HS-27A (cell line): Measurements from ENCODE around the gene HLTF.
A peak's percentile ranks its signal among the peaks of the same experiment; 100 is the strongest.

Experiments used
- DNase-seq: peaks from one replicate; pipeline ENCODE4 v3.0.0-alpha.2; 2012; ENCODE audit warnings: low read depth, missing footprints

Gene HLTF

DNA sequence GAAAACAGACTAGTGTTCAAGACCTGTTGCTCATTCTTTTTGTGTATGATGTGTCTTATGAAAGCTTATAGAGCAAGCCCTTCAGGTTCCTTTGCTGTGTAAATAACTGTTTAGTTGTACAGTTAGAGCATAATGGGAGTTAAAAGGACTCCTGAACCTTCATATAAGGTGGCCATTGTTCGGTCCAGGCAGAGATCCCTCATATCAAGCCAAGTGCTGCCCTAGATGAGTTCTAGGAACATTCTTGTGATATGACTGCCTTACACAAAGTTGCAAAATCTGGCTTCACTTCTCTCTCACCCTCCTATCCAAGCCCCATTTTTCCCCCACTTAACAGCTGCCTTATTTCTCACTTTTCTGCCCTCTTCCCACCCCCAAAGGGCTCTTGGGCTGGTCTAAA, 68.1 kb downstream of the HLTF start:
- DNase-seq = no peak

DNA sequence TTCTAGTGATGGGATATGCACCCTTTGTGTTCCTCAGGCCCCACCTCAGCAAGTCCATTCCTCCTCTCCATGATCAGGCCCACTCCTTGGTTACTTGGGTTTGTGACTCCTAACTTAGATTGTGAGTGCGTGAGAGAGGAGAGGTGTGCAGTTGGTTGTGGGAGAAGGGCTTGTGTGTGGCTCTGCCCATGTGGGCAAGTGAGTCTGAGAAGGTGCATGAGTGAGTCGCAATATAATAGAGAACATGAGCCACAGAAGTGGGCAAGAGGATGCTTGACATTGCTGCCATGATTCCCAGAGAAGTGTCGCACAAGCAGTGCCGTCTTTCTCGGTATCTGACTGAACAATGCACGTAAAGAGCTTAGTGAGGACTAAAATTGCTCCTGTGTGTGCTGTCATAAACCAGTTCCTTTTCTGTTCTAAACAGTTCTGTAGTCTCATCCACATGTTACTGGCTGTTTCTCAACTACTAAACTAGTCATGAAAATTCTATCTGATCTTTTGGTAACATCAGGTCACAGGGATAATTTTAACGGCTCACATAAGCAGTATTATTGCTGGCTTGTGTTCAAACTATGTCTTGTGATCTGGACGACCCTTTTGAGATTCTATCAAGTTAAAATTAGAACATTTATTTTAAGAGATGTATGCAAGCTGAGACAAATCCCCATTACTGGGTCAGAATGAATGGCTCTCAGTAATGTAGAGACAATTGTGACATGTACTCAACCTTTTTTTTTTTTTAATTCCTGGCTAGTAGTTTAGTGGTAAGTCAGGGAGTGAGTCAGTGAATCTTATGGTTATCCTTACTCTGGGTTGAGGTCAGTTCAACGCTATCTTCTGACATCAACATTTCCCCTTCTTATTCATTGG, 69.4 kb downstream of the HLTF start:
- peak; percentile 65 for DNase-seq

- DNase-seq = no peak
These were observed 70.1 kb downstream of the HLTF start for GRCh38 chr3:149016242-149016641.

GRCh38 chr3:149015393-149015792, 70.9 kb downstream of the HLTF start:
- no peak for DNase-seq

- DNase-seq = no peak
These were observed 72.6 kb downstream of the HLTF start for GRCh38 chr3:149013726-149014125.

GRCh38 chr3:149011676-149012075, 74.7 kb downstream of the HLTF start:
- DNase-seq = no peak

- no peak for DNase-seq
These were observed 75.4 kb downstream of the HLTF start for GRCh38 chr3:149010966-149011365.

DNA sequence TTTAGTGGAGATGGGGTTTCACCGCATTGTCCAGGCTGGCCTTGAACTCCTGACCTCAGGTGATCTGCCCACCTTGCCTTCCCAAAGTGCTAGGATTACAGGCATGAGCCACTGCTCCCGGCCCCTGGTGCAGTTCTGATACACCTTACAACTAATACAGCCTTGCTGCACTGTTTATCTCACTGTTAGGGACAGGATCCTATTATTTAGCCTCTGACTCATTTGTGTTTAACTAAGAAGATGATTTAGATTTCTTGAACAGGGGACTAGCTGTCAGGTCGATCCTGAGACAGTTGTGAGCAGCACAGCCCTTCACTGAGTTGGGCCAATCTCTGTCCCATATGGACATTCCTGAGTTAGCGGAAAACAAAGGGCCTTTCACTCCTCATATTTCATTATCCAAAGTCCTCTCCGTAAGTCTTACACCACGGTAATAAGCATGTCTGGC, 75.8 kb downstream of the HLTF start:
- no peak for DNase-seq

DNA sequence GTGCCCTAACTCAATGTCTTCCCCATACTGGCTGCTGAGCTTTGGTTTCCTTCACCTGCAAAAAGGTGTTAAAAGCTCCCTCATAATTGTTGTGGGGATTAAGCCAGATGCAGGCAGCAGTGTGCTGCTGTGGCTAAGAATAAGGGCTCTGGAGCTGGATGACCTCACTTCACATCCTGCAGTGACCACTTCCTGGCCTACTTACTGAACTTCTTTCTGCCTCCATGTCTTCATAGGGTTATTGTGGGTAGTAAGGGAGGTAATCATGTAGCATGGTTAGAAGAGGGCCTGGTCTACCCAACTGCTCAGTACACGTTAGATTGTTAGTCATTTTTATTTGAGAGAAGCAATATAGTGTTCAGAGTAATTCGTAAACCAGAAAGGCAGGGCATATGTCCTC, 76.6 kb downstream of the HLTF start:
- DNase-seq = no peak

DNA sequence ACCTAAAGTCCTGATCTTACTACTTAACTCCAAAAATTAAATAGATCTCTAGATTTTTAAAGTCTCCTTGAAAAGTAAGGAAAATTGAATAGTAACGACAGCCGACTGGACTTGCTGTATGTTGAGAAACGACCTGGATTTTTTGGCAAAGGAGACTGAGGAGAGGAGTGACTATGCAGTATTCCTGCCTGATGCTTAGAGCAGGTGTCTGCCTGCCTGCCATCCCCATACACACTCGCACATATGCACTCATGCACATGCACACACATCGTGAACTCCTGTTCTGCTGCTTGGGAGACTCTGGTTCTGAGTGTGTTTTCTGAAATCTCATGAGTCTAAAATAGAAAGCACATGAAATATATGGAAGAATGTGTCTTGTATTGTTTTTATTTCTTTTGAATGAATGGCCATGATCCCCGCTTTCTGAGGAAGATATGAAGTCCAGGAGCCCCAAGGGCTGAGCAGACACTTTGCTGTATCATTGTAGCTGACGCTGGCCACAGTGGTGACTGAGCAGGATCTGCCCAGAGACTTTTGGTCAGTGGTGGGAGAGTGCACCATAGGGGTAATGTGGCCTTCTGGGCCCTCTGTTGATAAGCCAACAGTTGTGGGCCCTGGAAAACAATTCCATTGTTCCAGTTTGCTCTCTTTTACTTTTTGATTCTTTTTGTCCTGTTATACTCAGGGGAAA, 78.6 kb downstream of the HLTF start:
- no peak for DNase-seq

DNA sequence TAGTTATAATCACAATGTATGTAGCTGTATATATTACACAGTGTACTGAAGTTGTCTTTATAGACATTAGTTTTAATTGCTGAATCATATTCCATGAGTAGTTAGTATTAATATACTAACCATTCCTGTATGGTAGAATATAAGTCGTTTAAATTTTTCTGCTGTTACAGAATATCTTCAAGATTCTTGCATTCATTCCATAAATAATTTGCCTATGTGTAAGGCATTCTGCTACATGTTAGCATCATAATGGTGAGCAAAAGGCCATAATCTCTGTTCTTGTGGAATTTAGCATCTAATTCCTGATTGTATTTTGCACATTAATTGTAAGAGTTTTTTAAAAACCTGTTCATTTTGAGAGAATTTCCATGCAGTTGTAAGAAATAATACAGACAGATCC, 80.9 kb downstream of the HLTF start:
- DNase-seq = no peak

- no peak for DNase-seq
These were observed 81.7 kb downstream of the HLTF start for GRCh38 chr3:149004622-149005021.

DNA sequence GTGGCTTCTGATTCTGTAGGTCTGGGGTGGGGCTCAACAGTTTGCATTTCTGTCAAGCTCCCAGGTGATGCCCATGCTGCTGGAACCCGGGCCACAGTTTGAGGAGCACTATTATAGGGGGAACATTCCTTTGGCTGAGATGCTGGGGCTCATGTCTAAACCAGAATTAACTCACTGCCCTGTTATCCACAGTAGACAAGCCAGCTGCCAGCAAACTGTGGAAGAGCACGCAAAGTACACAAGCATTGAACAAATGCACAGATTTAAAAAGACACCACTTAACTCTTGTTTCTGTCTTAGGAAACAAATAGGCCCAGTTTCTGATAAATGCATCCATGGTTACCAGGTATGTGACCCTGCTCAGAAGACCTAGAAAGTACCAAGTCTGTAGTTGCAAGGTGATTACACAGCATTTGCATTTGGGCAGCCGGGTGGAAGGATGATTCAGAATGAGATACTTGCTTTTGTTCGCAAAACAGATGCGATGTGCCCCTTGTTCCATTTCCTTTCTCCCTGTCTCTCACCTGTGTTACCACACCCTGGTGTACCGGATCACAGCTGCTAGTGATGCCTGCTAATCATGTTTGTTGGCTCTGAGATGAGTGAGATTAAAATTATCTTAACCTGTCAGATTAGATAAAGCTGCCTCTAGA, 82.6 kb downstream of the HLTF start:
- DNase-seq = no peak

GRCh38 chr3:149001727-149002126, 84.6 kb downstream of the HLTF start:
- no peak for DNase-seq

DNA sequence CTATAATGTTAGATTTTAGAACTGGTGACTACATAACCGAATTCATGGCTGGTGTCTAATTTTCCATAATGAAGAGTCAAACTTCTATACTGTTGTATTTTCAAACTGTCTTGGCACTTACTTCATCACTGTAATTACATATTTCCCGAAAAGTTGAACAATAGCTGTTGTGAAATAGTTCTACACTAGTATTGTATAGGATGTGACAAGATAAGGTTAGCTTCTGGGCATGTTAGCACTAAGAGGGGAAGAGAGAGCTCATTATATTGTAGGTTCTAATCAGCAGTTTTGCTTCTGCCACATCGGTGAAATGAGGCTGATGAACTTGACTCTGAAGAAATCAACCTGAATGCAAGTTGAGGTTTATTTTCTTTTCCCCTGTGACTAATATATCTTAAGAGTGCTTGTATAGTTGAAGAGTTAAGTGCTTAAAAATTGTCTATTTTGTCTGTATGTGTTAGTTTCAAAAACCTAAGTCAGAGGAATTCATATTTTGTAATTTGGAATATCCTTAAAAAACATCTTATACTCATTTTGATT, 86.1 kb downstream of the HLTF start:
- no peak for DNase-seq

- DNase-seq = no peak
These were observed 86.5 kb downstream of the HLTF start for GRCh38 chr3:148999806-149000205.

GRCh38 chr3:148998715-148999423, 87.5 kb downstream of the HLTF start:
- DNase-seq = no peak

DNA sequence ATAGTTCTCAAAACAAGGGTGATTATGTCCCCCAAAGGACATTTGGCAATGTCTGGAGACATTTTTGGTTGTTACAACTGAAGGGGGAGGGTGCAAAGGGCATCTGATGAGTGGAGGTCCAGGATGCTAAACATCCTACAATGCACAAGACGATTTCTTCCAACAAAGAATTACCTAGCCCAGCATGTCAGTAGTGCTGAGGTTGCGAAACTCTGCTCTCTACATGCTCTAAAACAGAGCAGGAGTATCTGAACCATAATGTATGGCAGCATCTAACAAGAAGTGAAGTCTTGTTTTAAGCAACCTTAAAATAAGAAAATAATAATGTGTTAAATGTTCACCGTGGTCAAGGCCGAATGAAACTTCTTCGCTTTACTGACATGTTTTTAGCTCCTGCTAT, 88.0 kb downstream of the HLTF start:
- DNase-seq = no peak

GRCh38 chr3:148997623-148998022, 88.7 kb downstream of the HLTF start:
- DNase-seq = no peak

DNA sequence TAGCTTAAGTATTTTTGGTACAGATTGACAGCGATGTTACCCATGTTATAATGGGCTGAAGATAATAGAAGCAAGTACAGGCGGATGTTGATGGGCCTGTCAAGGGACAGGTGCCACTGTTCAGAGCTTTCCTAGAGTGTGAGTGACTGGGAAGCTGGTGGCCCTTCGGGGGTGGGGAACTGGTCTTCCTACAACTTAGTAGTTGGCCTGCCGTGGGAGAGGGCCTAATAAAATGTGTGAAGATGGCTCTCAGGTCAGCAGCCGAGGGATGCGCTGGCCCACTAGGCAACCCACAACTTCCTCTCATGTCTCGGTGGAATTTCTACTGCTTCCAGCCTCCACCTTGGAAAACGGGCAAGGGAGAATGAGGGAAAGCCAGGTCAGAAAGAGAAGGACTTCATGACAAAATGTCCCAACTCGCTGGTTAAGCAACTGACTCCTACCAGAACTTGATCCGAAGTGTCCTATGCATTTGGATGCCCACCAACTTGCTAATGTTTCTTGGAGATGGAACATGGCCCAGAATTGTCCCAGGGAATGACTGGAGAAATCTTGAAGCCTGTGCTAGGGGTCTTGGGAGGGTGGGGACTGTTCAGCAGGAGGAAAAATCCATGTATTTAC, 93.6 kb downstream of the HLTF start:
- DNase-seq = no peak

GRCh38 chr3:148992027-148992634, 94.2 kb downstream of the HLTF start:
- DNase-seq = no peak
